ENCODE results near the gene HS2ST1.

HS2ST1 gene

DNA sequence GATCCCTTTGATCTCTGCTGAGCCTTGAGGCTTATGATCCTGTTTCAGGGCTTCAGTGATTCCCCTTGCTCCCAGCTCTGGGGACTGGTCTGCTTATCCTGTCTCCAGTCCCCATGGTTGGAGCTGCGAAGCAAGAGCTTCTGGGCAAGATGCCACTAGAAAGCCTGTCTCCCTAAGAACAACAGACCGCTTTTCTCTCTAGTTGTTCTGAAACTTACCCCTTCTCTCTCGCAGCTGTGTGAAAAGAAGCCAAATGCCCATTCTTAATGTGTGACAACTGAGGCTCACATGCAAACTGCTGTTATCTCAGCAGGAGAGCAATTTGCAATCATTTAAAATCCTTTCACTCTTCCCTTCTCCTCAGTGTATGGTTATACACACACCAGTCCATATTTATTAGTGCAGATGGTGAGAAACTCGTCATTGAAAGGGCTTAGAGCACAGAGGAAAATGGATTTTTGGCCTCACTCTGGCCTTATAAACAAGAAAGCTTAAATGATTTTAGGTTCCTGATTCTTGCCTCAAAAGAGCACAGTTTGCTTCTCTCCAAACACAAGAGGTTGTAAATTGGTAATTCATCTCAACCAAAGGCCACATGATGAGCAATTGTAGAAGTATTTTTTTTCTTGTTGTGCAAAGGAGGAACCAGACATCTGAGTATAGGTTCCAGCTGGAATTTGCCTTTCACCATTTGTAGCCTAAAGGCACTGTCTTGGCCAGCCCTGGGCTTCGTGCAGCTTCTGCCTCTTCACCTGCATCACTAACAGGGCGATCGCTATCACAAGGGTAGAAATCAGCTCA is 235.0 kb downstream of the HS2ST1 start:
- intact Hi-C loops (cut with DNase I) = no loop called here
- peak in 1 of 10 donors; percentile 43 for DNase-seq

DNA sequence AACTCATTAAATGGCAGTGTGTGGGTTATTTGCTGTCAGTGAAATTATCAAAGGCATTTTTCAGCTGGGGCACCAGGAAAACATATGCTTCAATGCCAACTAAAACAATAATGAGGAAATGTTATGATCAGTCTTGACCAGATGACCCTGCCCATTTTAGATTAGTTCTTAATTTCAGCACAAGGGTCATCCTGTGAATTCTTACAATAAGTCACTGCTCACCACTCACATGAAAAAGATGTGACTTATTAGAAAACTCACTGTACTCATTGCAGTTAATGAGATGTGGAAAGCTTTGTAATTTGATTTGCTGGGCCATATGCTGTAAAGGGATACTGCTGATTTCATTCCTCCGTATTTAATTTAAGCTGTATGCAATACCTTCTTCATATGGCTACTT is 235.7 kb downstream of the HS2ST1 start:
- intact Hi-C loops (cut with DNase I) = no loop called here

GRCh38 chr1:87151500-87152421 is 237.3 kb downstream of the HS2ST1 start:
- DNase-seq = peak; percentile 45 to 94 (median 60)
- intact Hi-C loops (cut with DNase I) = no loop called here

More for the DNA sequence above, 235.7 kb downstream of the HS2ST1 start:
- DNase-seq = no peak

DNA sequence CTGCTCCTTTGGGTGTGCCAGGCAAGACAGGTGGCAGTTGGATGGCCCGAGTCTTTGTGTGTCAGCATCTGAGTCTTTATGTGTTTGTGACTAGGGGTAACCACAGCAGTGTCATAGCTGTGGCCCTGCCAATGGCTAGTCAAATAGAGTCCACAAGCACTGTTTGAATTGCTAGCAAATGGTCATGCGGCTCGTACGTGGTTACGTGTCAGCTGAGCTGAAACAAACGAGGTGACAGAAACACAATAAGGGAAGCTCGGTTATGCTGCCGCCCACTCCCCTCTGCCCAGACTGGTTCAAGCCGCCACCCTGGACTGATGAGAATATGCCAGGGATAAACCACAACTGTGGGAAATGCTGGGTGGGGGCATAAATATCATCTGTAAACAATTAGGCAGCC is 239.9 kb downstream of the HS2ST1 start:
- intact Hi-C loops (cut with DNase I) = no loop called here
- DNase-seq = no peak

DNA sequence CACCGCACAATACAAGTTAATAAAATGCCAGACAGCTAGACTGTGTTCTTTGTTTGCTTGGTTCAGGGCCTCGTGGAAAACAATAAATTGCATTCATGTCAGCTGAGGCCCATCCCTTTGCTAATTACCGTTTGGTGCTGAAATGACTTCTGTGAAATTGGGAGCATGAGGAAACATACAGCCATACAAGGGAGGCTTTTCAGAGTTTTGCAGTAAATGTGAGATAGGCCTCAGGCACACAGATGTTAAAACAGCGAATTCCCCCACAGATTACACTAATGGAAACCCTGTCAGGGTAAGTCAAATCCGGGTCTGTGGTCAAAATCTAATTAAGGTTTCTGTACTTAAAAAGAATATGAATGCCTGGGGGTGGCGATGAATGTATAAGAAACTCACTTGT is 240.7 kb downstream of the HS2ST1 start:
- DNase-seq = no peak
- intact Hi-C loops (cut with DNase I) = no loop called here

DNA sequence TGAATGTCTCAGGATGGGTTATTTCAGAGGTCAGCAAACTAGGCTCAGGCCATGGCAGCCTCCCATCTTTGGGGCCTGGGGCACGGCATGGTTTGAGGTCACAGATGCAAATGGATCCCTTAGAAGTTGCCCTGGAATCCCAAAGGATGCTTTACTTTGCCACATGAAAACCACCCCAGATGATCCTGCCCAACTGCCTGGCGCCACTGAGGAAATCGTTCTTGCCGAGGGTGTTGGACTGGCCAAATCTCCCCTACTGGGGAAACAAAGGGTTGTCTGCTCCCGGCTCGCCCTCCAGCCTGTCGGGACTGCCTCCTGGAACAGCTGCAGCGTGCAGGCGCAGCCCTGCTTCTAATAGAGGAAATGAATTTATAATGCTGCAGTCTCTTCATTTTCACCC is 241.2 kb downstream of the HS2ST1 start:
- intact Hi-C loops (cut with DNase I) = no loop called here
- DNase-seq = peak in 1 of 10 donors; percentile 87

- intact Hi-C loops (cut with DNase I) = no loop called here
Observed at GRCh38 chr1:87156124-87156523, 241.7 kb downstream of the HS2ST1 start.

GRCh38 chr1:87159378-87159915 is 245.0 kb downstream of the HS2ST1 start:
- intact Hi-C loops (cut with DNase I) = no loop called here

More at GRCh38 chr1:87156124-87156523, 241.7 kb downstream of the HS2ST1 start:
- DNase-seq = no peak

More at GRCh38 chr1:87159378-87159915, 245.0 kb downstream of the HS2ST1 start:
- no peak for DNase-seq
